ENCODE data around the gene MAP3K4. TPM values are rescaled to one million over a fixed set of nuclear protein-coding genes. Genes with fewer than 3 reads are reported as not detected.

MAP3K4 gene
- polyA plus RNA-seq, 3 donors = 3.2 to 12.3 (median 3.5) TPM

- H3K9ac ChIP-seq (ENCODE audit: insufficient read depth, low read length, poor library complexity, severe bottlenecking) = no peak overlapping the region
- DNase-seq = no peak
- no peaks in the 10 kb centered on the region for H4K20me1 ChIP-seq (ENCODE audit: insufficient read depth, low read length)
- 80% methylated on average over 1 of the region's 4 CpGs for WGBS (ENCODE audit: insufficient coverage)
- no peaks in the 10 kb centered on the region for H3K9me3 ChIP-seq (replicated peaks in 1 of 2; ENCODE audit: control insufficient read depth in 1 of 2, insufficient read depth in 1 of 2, low read length in 2 of 2)
- Mint-ChIP-seq H3K27me3 (ENCODE audit: low read depth in 3 of 3) (peaks cover 4 to 9% (median 5%) of the 10 kb centered on the region in 3 donors), H3K9me3 (peaks cover 0 to 2% (median 0%) of the 10 kb centered on the region in 7 donors), H3K27ac (no peak overlapping the region), H3K4me3 (no peak overlapping the region), H3K4me1 (no peaks in the 10 kb centered on the region), H3K36me3 (no peaks in the 10 kb centered on the region)
- H3K27ac ChIP-seq (ENCODE audit: low read depth in 1 of 2, low read length in 2 of 2) = no peak overlapping the region
- TF ChIP-seq CTCF (IDR thresholded peaks at IDR 0.05) = no peak
- H3K36me3 ChIP-seq (replicated peaks in 1 of 2; ENCODE audit: control insufficient read depth in 1 of 2, insufficient read depth in 2 of 2, low read length in 2 of 2) = no peaks in the 10 kb centered on the region
- H2AFZ ChIP-seq (ENCODE audit: insufficient read depth, low read depth, low read length, poor library complexity, severe bottlenecking) = no peak overlapping the region
- no peaks in the 10 kb centered on the region for H3K4me1 ChIP-seq (ENCODE audit: control insufficient read depth in 1 of 2, insufficient read depth in 2 of 2, low read length in 2 of 2)
- H3K4me3 ChIP-seq (replicated peaks in 1 of 3; ENCODE audit: low read depth in 2 of 3, low read length in 3 of 3) = no peak overlapping the region
- H3K27me3 ChIP-seq (ENCODE audit: control insufficient read depth in 2 of 2, insufficient read depth in 2 of 2, low read length in 2 of 2) = no peaks in the 10 kb centered on the region
- no peaks in the 10 kb centered on the region for H3K79me2 ChIP-seq (ENCODE audit: insufficient read depth, low read length)
- H3K4me2 ChIP-seq (replicated peaks; ENCODE audit: extremely low read depth, low read length, poor library complexity, severe bottlenecking) = no peak overlapping the region
- intact Hi-C loops (cut with micrococcal nuclease) = no loop called here
Observed at GRCh38 chr6:160967351-160967750, 24.2 kb upstream of the MAP3K4 start.

- Mint-ChIP-seq H3K27me3 (ENCODE audit: low read depth in 3 of 3) (peaks cover 5 to 9% (median 6%) of the 10 kb centered on the region in 3 donors), H3K9me3 (peaks cover 0 to 6% (median 0%) of the 10 kb centered on the region in 7 donors), H3K27ac (no peak overlapping the region), H3K36me3 (no peaks in the 10 kb centered on the region), H3K4me3 (no peak overlapping the region), H3K4me1 (no peaks in the 10 kb centered on the region)
- Histone ChIP-seq H3K79me2 (ENCODE audit: insufficient read depth, low read length) (no peaks in the 10 kb centered on the region), H4K20me1 (ENCODE audit: insufficient read depth, low read length) (no peaks in the 10 kb centered on the region), H3K4me2 (replicated peaks; ENCODE audit: extremely low read depth, low read length, poor library complexity, severe bottlenecking) (no peak overlapping the region), H3K27me3 (ENCODE audit: control insufficient read depth in 2 of 2, insufficient read depth in 2 of 2, low read length in 2 of 2) (no peaks in the 10 kb centered on the region), H3K4me1 (ENCODE audit: control insufficient read depth in 1 of 2, insufficient read depth in 2 of 2, low read length in 2 of 2) (no peaks in the 10 kb centered on the region), H3K9ac (ENCODE audit: insufficient read depth, low read length, poor library complexity, severe bottlenecking) (no peak overlapping the region), H3K9me3 (replicated peaks in 1 of 2; ENCODE audit: control insufficient read depth in 1 of 2, insufficient read depth in 1 of 2, low read length in 2 of 2) (no peaks in the 10 kb centered on the region), H2AFZ (ENCODE audit: insufficient read depth, low read depth, low read length, poor library complexity, severe bottlenecking) (no peak overlapping the region), H3K36me3 (replicated peaks in 1 of 2; ENCODE audit: control insufficient read depth in 1 of 2, insufficient read depth in 2 of 2, low read length in 2 of 2) (no peaks in the 10 kb centered on the region), H3K4me3 (replicated peaks in 1 of 3; ENCODE audit: low read depth in 2 of 3, low read length in 3 of 3) (no peak overlapping the region), H3K27ac (ENCODE audit: low read depth in 1 of 2, low read length in 2 of 2) (no peak overlapping the region)
- no peak for TF ChIP-seq CTCF (IDR thresholded peaks at IDR 0.05)
- WGBS (ENCODE audit: insufficient coverage) = no CpG with 5 or more reads among the region's 1 CpG
- intact Hi-C loops (cut with micrococcal nuclease) = no loop called here
- DNase-seq = no peak
Observed at GRCh38 chr6:160967833-160968232, 23.7 kb upstream of the MAP3K4 start.

All from CD14-positive monocyte (primary cell).